IgD-negative memory B cell (primary cell): ENCODE measurements around the gene OR2S2. TPM values are rescaled to one million over a fixed set of nuclear protein-coding genes. Genes with fewer than 3 reads are reported as not detected.

Experiments used
- H3K27ac Mint-ChIP-seq, 3 donors: one replicate each; pipeline ENCODE4 v1.8.0; 2020 to 2022; ENCODE audit warnings: mild to moderate bottlenecking in 3 of 3, mixed read lengths in 3 of 3, moderate library complexity in 1 of 3
- H3K27me3 Mint-ChIP-seq: one replicate; pipeline ENCODE4 v1.8.0; 2021; ENCODE audit warnings: mixed read lengths
- H3K36me3 Mint-ChIP-seq: one replicate; pipeline ENCODE4 v1.8.0; 2020; ENCODE audit warnings: mild to moderate bottlenecking, mixed read lengths
- H3K4me1 Mint-ChIP-seq, 3 donors: one replicate each; pipeline ENCODE4 v1.8.0; 2020 to 2022; ENCODE audit warnings: mixed read lengths in 3 of 3, mild to moderate bottlenecking in 1 of 3
- H3K4me3 Mint-ChIP-seq, 4 donors: one replicate each; pipeline ENCODE4 v1.8.0; 2020 to 2022; ENCODE audit warnings: mild to moderate bottlenecking in 4 of 4, mixed read lengths in 4 of 4, moderate library complexity in 3 of 4
- H3K9me3 Mint-ChIP-seq, 3 donors: one replicate each; pipeline ENCODE4 v1.8.0; 2020 to 2021; ENCODE audit warnings: mixed read lengths in 3 of 3, mild to moderate bottlenecking in 1 of 3
- polyA plus RNA-seq: library from polyadenylated mRNA; unstranded; fragments of 300-500 nt; fragmentation: Illumina TruSeq; gene quantifications from one replicate; pipeline ENCODE4 v1.2.3, GENCODE V29; 2021

OR2S2 gene
- polyA plus RNA-seq, 1 donor from 2014 or later: not detected

GRCh38 chr9:35933550-35934067, 24.3 kb downstream of the OR2S2 start:
- Mint-ChIP-seq H3K36me3 (no peaks in the 10 kb centered on the region), H3K27ac (no peak overlapping the region), H3K4me3 (no peak overlapping the region), H3K9me3 (peaks cover 0 to 6% (median 4%) of the 10 kb centered on the region in 3 donors), H3K27me3 (peaks cover 14% of the 10 kb centered on the region), H3K4me1 (peaks cover 6 to 14% (median 11%) of the 10 kb centered on the region in 3 donors)

GRCh38 chr9:35932735-35933134, 25.2 kb downstream of the OR2S2 start:
- Mint-ChIP-seq H3K4me3 (no peak overlapping the region), H3K27ac (no peak overlapping the region)

GRCh38 chr9:35930989-35931388, 27.0 kb downstream of the OR2S2 start:
- Mint-ChIP-seq H3K27ac (no peak overlapping the region), H3K4me3 (no peak overlapping the region), H3K4me1 (peaks cover 0 to 6% (median 4%) of the 10 kb centered on the region in 3 donors), H3K27me3 (peaks cover 17% of the 10 kb centered on the region), H3K9me3 (no peaks in the 10 kb centered on the region), H3K36me3 (no peaks in the 10 kb centered on the region)

More at GRCh38 chr9:35932735-35933134, 25.2 kb downstream of the OR2S2 start:
- Mint-ChIP-seq H3K36me3 (no peaks in the 10 kb centered on the region), H3K9me3 (peaks cover 0 to 6% (median 4%) of the 10 kb centered on the region in 3 donors), H3K27me3 (peaks cover 14% of the 10 kb centered on the region), H3K4me1 (peaks cover 6 to 12% (median 11%) of the 10 kb centered on the region in 3 donors)

- no peak overlapping the region for H3K27ac Mint-ChIP-seq
- no peaks in the 10 kb centered on the region for H3K9me3 Mint-ChIP-seq
- H3K27me3 Mint-ChIP-seq: peaks cover 17% of the 10 kb centered on the region
- H3K36me3 Mint-ChIP-seq: no peaks in the 10 kb centered on the region
- no peak overlapping the region for H3K4me3 Mint-ChIP-seq
- peaks cover 0 to 6% (median 4%) of the 10 kb centered on the region in 3 donors for H3K4me1 Mint-ChIP-seq
These were observed 27.4 kb downstream of the OR2S2 start for GRCh38 chr9:35930521-35930920.

- Mint-ChIP-seq H3K4me1 (peaks cover 0 to 6% (median 4%) of the 10 kb centered on the region in 3 donors), H3K4me3 (no peak overlapping the region), H3K36me3 (no peaks in the 10 kb centered on the region), H3K9me3 (no peaks in the 10 kb centered on the region), H3K27me3 (peaks cover 19% of the 10 kb centered on the region), H3K27ac (no peak overlapping the region)
These were observed 28.6 kb downstream of the OR2S2 start for GRCh38 chr9:35929453-35929718.

GRCh38 chr9:35928591-35929452, 29.1 kb downstream of the OR2S2 start:
- Mint-ChIP-seq H3K9me3 (no peaks in the 10 kb centered on the region), H3K36me3 (no peaks in the 10 kb centered on the region), H3K4me3 (no peak overlapping the region), H3K27me3 (peaks cover 19% of the 10 kb centered on the region), H3K4me1 (peaks cover 0 to 6% (median 4%) of the 10 kb centered on the region in 3 donors), H3K27ac (no peak overlapping the region)

GRCh38 chr9:35923927-35924763, 33.8 kb downstream of the OR2S2 start:
- H3K27ac Mint-ChIP-seq: no peak overlapping the region
- H3K27me3 Mint-ChIP-seq: peaks cover 15% of the 10 kb centered on the region
- H3K36me3 Mint-ChIP-seq: no peaks in the 10 kb centered on the region
- H3K4me1 Mint-ChIP-seq: no peaks in the 10 kb centered on the region
- H3K4me3 Mint-ChIP-seq: no peak overlapping the region
- H3K9me3 Mint-ChIP-seq: no peaks in the 10 kb centered on the region

- no peaks in the 10 kb centered on the region for H3K36me3 Mint-ChIP-seq
- H3K27ac Mint-ChIP-seq: no peak overlapping the region
- no peak overlapping the region for H3K4me3 Mint-ChIP-seq
These were observed 34.4 kb downstream of the OR2S2 start for GRCh38 chr9:35923598-35923926.

GRCh38 chr9:35920051-35920620, 37.8 kb downstream of the OR2S2 start:
- H3K27me3 Mint-ChIP-seq: peaks cover 7% of the 10 kb centered on the region
- no peak overlapping the region for H3K4me3 Mint-ChIP-seq

More at GRCh38 chr9:35923598-35923926, 34.4 kb downstream of the OR2S2 start:
- H3K9me3 Mint-ChIP-seq: no peaks in the 10 kb centered on the region
- peaks cover 15% of the 10 kb centered on the region for H3K27me3 Mint-ChIP-seq
- no peaks in the 10 kb centered on the region for H3K4me1 Mint-ChIP-seq

GRCh38 chr9:35919212-35920008, 38.5 kb downstream of the OR2S2 start:
- peaks cover 5% of the 10 kb centered on the region for H3K27me3 Mint-ChIP-seq
- H3K27ac Mint-ChIP-seq: no peak overlapping the region
- H3K9me3 Mint-ChIP-seq: no peaks in the 10 kb centered on the region
- no peaks in the 10 kb centered on the region for H3K4me1 Mint-ChIP-seq
- no peak overlapping the region for H3K4me3 Mint-ChIP-seq
- no peaks in the 10 kb centered on the region for H3K36me3 Mint-ChIP-seq

More at GRCh38 chr9:35920051-35920620, 37.8 kb downstream of the OR2S2 start:
- no peaks in the 10 kb centered on the region for H3K36me3 Mint-ChIP-seq
- no peaks in the 10 kb centered on the region for H3K4me1 Mint-ChIP-seq
- no peaks in the 10 kb centered on the region for H3K9me3 Mint-ChIP-seq
- H3K27ac Mint-ChIP-seq: no peak overlapping the region

GRCh38 chr9:35918780-35919179, 39.2 kb downstream of the OR2S2 start:
- no peak overlapping the region for H3K4me3 Mint-ChIP-seq
- H3K36me3 Mint-ChIP-seq: no peaks in the 10 kb centered on the region
- no peaks in the 10 kb centered on the region for H3K9me3 Mint-ChIP-seq
- no peak overlapping the region for H3K27ac Mint-ChIP-seq
- H3K27me3 Mint-ChIP-seq: peaks cover 5% of the 10 kb centered on the region
- no peaks in the 10 kb centered on the region for H3K4me1 Mint-ChIP-seq

- Mint-ChIP-seq H3K27me3 (peaks cover under 1% of the 10 kb centered on the region), H3K27ac (no peak overlapping the region)
These were observed 40.7 kb downstream of the OR2S2 start for GRCh38 chr9:35917261-35917660.

GRCh38 chr9:35915681-35916294, 42.2 kb downstream of the OR2S2 start:
- H3K4me1 Mint-ChIP-seq: peaks cover under 1 to 6% (median 4%) of the 10 kb centered on the region in 3 donors
- H3K9me3 Mint-ChIP-seq: no peaks in the 10 kb centered on the region
- H3K36me3 Mint-ChIP-seq: no peaks in the 10 kb centered on the region
- H3K27me3 Mint-ChIP-seq: no peaks in the 10 kb centered on the region
- no peak overlapping the region for H3K4me3 Mint-ChIP-seq
- H3K27ac Mint-ChIP-seq: no peak overlapping the region

More at GRCh38 chr9:35917261-35917660, 40.7 kb downstream of the OR2S2 start:
- no peaks in the 10 kb centered on the region for H3K36me3 Mint-ChIP-seq
- H3K4me3 Mint-ChIP-seq: no peak overlapping the region
- no peaks in the 10 kb centered on the region for H3K4me1 Mint-ChIP-seq
- no peaks in the 10 kb centered on the region for H3K9me3 Mint-ChIP-seq

GRCh38 chr9:35914301-35914807, 43.6 kb downstream of the OR2S2 start:
- H3K4me1 Mint-ChIP-seq: peaks cover 5 to 7% (median 6%) of the 10 kb centered on the region in 3 donors
- no peaks in the 10 kb centered on the region for H3K36me3 Mint-ChIP-seq
- H3K4me3 Mint-ChIP-seq: no peak overlapping the region
- H3K27ac Mint-ChIP-seq: no peak overlapping the region
- H3K27me3 Mint-ChIP-seq: peaks cover 3% of the 10 kb centered on the region
- no peaks in the 10 kb centered on the region for H3K9me3 Mint-ChIP-seq
